HG02973 (cell line): Measurements from ENCODE around the gene RAB11FIP4.

Source experiments
- ATAC-seq: cut with Tn5 transposase; IDR thresholded peaks from one replicate; pipeline ENCODE4 v1.9.1; 2021; ENCODE audit warnings: moderate library complexity; ENCODE audit not compliant: unreplicated experiment

Gene RAB11FIP4

GRCh38 chr17:31453896-31454295 lies 62.4 kb downstream of the RAB11FIP4 start:
- ATAC-seq: no peak

- ATAC-seq: no peak
Measured at GRCh38 chr17:31456814-31457213, 65.3 kb downstream of the RAB11FIP4 start.

GRCh38 chr17:31457391-31458234 lies 66.1 kb downstream of the RAB11FIP4 start:
- ATAC-seq: no peak

- ATAC-seq: no peak
Measured at GRCh38 chr17:31458829-31459228, 67.4 kb downstream of the RAB11FIP4 start.

- no peak for ATAC-seq
Measured at GRCh38 chr17:31459716-31460115, 68.2 kb downstream of the RAB11FIP4 start.

GRCh38 chr17:31460226-31460721 lies 68.8 kb downstream of the RAB11FIP4 start:
- ATAC-seq: no peak

GRCh38 chr17:31461227-31461810 lies 69.8 kb downstream of the RAB11FIP4 start:
- ATAC-seq: no peak

- no peak for ATAC-seq
Measured at GRCh38 chr17:31462261-31462660, 70.8 kb downstream of the RAB11FIP4 start.

- no peak for ATAC-seq
Measured at GRCh38 chr17:31466096-31466760, 74.8 kb downstream of the RAB11FIP4 start.

- ATAC-seq: no peak
Measured at GRCh38 chr17:31467502-31468256, 76.2 kb downstream of the RAB11FIP4 start.

GRCh38 chr17:31469959-31470358 lies 78.5 kb downstream of the RAB11FIP4 start:
- no peak for ATAC-seq

- no peak for ATAC-seq
Measured at GRCh38 chr17:31470592-31470991, 79.1 kb downstream of the RAB11FIP4 start.

- no peak for ATAC-seq
Measured at GRCh38 chr17:31472137-31472536, 80.7 kb downstream of the RAB11FIP4 start.

GRCh38 chr17:31475378-31476162 lies 84.1 kb downstream of the RAB11FIP4 start:
- no peak for ATAC-seq

- no peak for ATAC-seq
Measured at GRCh38 chr17:31476525-31477416, 85.3 kb downstream of the RAB11FIP4 start.

- no peak for ATAC-seq
Measured at GRCh38 chr17:31477417-31478055, 86.1 kb downstream of the RAB11FIP4 start.

- no peak for ATAC-seq
Measured at GRCh38 chr17:31479062-31479408, 87.6 kb downstream of the RAB11FIP4 start.

GRCh38 chr17:31479524-31479923 lies 88.0 kb downstream of the RAB11FIP4 start:
- no peak for ATAC-seq

GRCh38 chr17:31480067-31480466 lies 88.6 kb downstream of the RAB11FIP4 start:
- ATAC-seq: no peak
